Measurements from ENCODE around the gene CCDC187.

CCDC187 gene

GRCh38 chr9:136203408-136204144, 100.3 kb downstream of the CCDC187 start:
- no peak for DNase-seq

GRCh38 chr9:136202454-136203407, 101.2 kb downstream of the CCDC187 start:
- no peak for DNase-seq

DNA sequence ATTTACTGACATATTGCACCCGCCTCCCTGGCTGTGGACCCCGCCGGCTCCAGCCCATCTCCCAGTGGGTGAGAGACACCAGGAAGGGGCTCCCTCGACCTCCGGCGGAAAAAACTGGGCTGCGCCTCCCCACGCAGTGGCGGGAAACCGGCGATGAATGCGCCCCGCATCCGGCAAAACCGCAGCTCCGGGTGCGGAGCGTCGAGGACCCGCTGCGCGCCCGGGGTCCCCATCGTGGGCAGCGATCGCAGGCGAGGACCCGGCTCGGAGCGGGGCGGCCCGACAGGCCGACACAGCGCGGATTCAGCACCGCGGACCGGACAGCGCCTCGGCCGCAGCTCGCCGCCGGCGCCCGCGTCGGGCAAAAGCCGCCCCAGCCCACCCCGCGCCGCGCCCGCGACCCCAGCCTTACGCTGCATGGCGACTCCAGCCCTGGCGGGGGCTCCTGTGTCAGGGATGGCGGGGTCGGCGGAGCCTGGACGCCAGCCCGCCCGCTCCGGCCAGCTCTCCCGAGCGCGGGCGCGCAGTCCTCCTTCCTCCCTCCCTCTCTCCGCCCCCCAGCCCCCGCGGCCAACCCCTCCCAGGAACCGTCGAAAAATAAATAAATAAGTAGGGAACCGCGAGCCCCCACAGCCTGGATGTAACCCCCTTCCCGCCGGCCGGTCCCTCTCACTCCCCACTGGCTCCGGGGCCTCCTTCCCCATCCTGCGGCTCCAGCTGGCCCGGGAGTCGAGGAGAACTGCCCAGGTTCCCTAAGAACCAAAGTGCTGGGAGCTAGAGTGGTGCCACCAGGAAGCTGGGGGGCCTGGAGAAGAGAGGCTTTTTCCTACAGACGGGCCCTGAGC, 102.1 kb downstream of the CCDC187 start:
- DNase-seq = no peak

GRCh38 chr9:136201174-136201573, 102.7 kb downstream of the CCDC187 start:
- DNase-seq = no peak

DNA sequence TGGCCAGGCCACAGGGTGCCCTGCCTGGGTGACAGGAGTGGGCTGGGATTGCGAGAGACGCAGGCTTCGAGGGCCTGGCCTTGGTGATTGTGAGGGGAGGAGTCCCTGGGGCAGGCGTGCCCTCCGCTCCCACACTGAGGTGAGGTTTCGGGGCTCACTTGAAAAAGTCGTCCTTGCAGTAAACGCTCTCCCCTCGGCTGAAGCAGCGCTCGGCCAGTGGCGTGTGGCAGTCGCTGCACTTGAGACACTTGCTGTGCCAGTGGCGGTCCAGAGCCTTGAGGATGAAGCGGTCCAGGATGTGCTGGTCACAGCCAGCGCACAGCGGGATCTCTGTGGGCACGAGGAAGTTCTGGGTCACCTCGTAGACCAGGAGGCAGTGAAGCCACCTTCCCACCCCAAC, 103.5 kb downstream of the CCDC187 start:
- DNase-seq = no peak
